ENCODE measurements around the gene ACSBG1. TPM values are rescaled to one million over a fixed set of nuclear protein-coding genes. Genes with fewer than 3 reads are reported as not detected.

The ACSBG1 gene
- total RNA-seq, 1 experiment from 2014 or later: 0.24 TPM

- DNase-seq (ENCODE audit: low read depth): no peak
Observed at GRCh38 chr15:78133801-78134200, 100.6 kb downstream of the ACSBG1 start.

GRCh38 chr15:78131295-78132061 lies 102.9 kb downstream of the ACSBG1 start, which contains the start of gene CIB2:
Gene CIB2, minus strand, starts transcription at chr15:78131445. Its CDS starts 230 bp downstream, at chr15:78131215.
- DNase-seq (ENCODE audit: low read depth): peak; percentile 36

- no peak for DNase-seq (ENCODE audit: low read depth)
Observed at GRCh38 chr15:78130466-78131294, 103.7 kb downstream of the ACSBG1 start.

DNA sequence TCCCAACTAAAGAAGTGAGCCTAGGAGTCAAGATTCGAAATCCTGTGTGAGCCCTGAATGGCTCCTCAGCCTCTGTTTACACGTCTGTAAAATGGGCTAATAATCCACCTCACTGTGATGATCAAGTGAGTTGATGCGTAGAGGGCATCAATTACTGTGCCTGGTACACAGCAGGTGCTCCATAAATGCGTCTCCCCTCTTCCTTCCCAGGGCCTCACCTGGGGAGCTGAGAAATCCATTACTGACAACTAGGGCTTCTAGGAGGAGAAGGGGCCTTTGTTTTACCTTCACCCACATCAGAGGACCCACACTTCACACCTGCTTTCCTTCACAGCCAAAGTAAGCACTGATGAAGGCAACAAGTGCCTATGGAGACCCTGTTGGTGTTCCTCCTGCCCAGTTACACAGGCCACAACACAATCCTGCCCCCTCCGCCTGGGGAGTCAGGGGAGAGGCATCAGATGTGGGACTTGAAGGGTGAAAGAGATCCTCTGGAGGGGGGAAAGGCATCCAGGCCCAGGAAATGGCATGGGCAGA lies 104.5 kb downstream of the ACSBG1 start:
- DNase-seq (ENCODE audit: low read depth): no peak

GRCh38 chr15:78129077-78129750 lies 105.2 kb downstream of the ACSBG1 start:
- DNase-seq (ENCODE audit: low read depth): peak; percentile 41

DNA sequence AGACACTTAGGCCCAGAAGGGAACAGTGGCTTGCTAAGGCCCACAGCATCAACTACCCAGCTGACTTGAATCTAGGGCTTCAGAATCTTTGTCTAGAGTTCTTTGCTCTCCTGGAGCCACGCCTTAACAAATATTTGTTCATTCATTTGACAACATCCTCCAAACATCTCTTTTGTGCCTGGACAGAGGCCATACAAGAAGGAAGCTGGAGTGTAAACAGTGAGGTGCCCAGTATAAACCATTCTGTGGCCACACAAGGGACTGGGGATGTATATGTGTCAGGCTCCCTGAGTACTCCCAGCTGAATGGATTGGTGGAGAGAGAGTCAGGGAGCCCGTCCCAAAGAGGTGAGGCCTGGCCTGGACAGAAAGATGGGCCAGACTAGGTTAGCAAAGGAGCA lies 106.5 kb downstream of the ACSBG1 start:
- no peak for DNase-seq (ENCODE audit: low read depth)

- DNase-seq (ENCODE audit: low read depth): no peak
Observed at GRCh38 chr15:78125267-78125666, 109.1 kb downstream of the ACSBG1 start.

- DNase-seq (ENCODE audit: low read depth): no peak
Observed at GRCh38 chr15:78120523-78120922, 113.8 kb downstream of the ACSBG1 start.

Other genes starting within 250 kb of the ACSBG1 start
- 13.3 and 15.9 TPM in 2 replicates for gene TBC1D2B, start 156.9 kb downstream of the ACSBG1 start, total RNA-seq (2014; rRNA removed; shearing (Covaris generic))
- not detected in 2 replicates for gene SH2D7, start 142.0 kb downstream of the ACSBG1 start, total RNA-seq (2014; rRNA removed; shearing (Covaris generic))
- gene CIB2, start 103.1 kb downstream of the ACSBG1 start, total RNA-seq (2014; rRNA removed; shearing (Covaris generic)): 0.08 TPM in 1 of 2 replicates, not detected in the other
- gene IDH3A, start 85.2 kb downstream of the ACSBG1 start, total RNA-seq (2014; rRNA removed; shearing (Covaris generic)): 48.9 and 74.8 TPM in 2 replicates
- not detected in 2 replicates for gene DNAJA4, start 30.0 kb upstream of the ACSBG1 start, total RNA-seq (2014; rRNA removed; shearing (Covaris generic))
- gene SKIC8, start 65.0 kb upstream of the ACSBG1 start, total RNA-seq (2014; rRNA removed; shearing (Covaris generic)): 87.7 and 90.9 TPM in 2 replicates
- not detected in 2 replicates for gene CRABP1, start 105.8 kb upstream of the ACSBG1 start, total RNA-seq (2014; rRNA removed; shearing (Covaris generic))
- gene IREB2, start 203.7 kb upstream of the ACSBG1 start, total RNA-seq (2014; rRNA removed; shearing (Covaris generic)): 9.3 and 14.5 TPM in 2 replicates

Data from HT1080 (cell line).